GM12864 (cell line): Measurements from ENCODE around the gene TCEAL3.

Experiments used
- DNase-seq: peaks from one replicate; pipeline ENCODE4 v3.0.0-alpha.2; 2011; ENCODE audit warnings: low read depth
- H3K4me3 ChIP-seq: 2 replicates; pipeline ENCODE4 v1.5.1; 2011; ENCODE audit warnings: mild to moderate bottlenecking, low read depth, low read length, control low read depth
- CTCF ChIP-seq: IDR thresholded peaks from 2 replicates; pipeline ENCODE4 v1.5.1; 2011; ENCODE audit warnings: low read depth, mild to moderate bottlenecking, moderate library complexity, low read length, control low read depth, inconsistent platforms; ENCODE audit errors: missing control alignments

The TCEAL3 gene

GRCh38 chrX:103607364-103608305, at the start of gene TCEAL3:
TCEAL3 (plus strand) TSS chrX:103607963; CDS start chrX:103609065, 1,102 bp downstream.
- H3K4me3 ChIP-seq = peak within 1 kb of the TSS; percentile 76
- TF ChIP-seq CTCF = no peak
- DNase-seq = no peak

GRCh38 chrX:103560256-103560655, 47.5 kb upstream of the TCEAL3 start:
- no peak for DNase-seq
- no peak overlapping the region for H3K4me3 ChIP-seq
- no peak for TF ChIP-seq CTCF

- H3K4me3 ChIP-seq = no peak overlapping the region
- DNase-seq = no peak
- TF ChIP-seq CTCF = no peak
Observed at GRCh38 chrX:103562801-103563200, 45.0 kb upstream of the TCEAL3 start.

GRCh38 chrX:103565197-103565596, 42.6 kb upstream of the TCEAL3 start:
- peak; percentile 19 for DNase-seq
- no peak overlapping the region for H3K4me3 ChIP-seq
- TF ChIP-seq CTCF = no peak

- no peak overlapping the region for H3K4me3 ChIP-seq
- no peak for TF ChIP-seq CTCF
- DNase-seq = no peak
Observed at GRCh38 chrX:103565752-103566151, 42.0 kb upstream of the TCEAL3 start.

- DNase-seq = no peak
- TF ChIP-seq CTCF = no peak
- no peak overlapping the region for H3K4me3 ChIP-seq
Observed at GRCh38 chrX:103571121-103571520, 36.6 kb upstream of the TCEAL3 start.

- H3K4me3 ChIP-seq = no peak overlapping the region
- TF ChIP-seq CTCF = no peak
Observed at GRCh38 chrX:103571726-103572125, 36.0 kb upstream of the TCEAL3 start.

More at GRCh38 chrX:103571726-103572125, 36.0 kb upstream of the TCEAL3 start:
- DNase-seq = no peak
